Right forelimb (tissue), 1 donor: Measurements from ENCODE around the gene POLR2J3.
"Not testable (repeated sequence)": the region's sequence is repeated elsewhere in the genome, so short reads cannot be mapped to it uniquely, and the experiment has no call there.

Source experiments
- DNase-seq: peaks from one replicate; pipeline ENCODE4 v3.0.0-alpha.2; 2018

Gene POLR2J3

DNA sequence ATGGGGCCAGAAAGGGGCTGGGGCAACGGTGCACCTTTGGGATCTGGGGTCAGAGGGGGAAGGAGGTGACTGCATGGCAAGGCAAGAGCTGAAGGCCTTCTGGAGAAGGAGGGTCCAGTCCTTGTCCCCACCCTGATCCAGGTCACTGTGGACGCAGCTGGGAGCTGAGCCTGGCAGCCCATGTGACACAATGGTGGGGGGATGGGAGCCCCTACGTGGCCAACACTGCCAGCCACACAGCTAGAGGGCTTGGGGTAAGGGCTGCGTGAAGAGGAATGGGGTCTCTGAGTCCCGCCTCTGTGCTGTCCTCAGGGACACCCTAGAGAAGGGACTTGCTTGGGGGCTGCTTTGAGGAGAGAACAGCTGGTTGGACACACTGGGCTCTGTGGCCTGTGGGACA is 9.3 kb upstream of the POLR2J3 start:
- DNase-seq: not testable (repeated sequence)

DNA sequence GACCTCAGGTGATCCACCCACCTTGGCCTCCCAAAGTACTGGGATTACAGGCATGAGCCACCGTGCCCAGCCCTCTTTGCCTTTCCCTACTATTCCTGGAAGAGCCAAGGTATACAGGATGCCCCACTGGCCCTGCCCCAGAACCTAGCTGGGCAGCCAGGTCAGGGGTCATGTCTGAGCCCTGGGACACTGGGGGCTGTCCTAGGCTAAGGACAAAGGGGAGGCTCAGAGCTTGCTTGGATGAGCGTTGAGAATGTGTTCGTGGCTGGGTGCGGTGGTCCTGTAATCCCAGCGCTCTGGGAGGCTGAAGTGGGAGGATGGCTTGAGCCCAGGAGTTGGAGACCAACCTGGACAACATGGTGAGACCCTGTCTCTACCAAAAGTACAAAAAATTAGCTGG is 6.1 kb upstream of the POLR2J3 start:
- not testable (repeated sequence) for DNase-seq

DNA sequence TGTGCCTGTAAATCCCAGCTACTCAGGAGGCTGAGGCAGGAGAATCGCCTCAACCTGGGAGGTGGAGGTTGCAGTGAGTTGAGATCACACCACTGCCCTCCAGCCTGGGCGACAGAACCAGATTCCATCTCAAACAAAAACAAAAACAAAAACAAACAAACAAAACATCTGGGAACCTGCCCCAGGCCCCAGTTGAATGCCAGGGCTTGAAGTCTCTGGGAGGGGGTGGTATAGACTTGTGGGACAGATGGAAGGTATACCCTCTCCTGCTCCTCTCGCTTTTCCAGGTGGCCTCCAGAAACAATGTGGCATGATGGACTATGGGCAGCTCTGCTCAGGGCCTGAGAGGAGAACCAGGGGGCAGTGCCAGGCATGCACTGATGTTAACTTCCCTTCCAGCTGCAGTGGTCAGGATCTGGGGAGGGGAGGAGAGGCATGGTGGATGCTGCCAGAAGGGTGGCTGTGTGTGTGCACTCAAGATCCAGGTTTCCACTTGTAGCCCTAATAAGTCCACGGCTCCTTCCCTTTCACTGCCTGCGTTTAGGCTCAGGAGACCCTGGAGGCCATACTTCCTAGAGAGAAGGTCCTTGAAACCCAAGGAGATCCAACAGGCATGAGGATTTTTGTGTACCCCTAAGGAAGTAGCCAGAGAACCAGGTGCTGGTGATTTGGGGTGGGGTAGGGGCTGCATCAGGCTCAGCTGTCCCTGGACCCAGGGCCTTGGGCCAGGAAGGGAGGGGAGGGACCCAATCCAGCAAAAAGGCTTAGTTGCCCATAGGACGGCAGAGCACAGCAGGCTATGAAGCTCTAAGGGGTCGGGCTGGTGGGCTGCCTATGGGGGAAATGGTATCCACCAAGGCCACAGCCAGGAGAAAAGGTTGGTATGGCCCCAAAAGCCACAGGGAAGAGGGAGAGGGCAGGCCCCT is 5.2 kb upstream of the POLR2J3 start:
- peak; percentile 18 for DNase-seq

DNA sequence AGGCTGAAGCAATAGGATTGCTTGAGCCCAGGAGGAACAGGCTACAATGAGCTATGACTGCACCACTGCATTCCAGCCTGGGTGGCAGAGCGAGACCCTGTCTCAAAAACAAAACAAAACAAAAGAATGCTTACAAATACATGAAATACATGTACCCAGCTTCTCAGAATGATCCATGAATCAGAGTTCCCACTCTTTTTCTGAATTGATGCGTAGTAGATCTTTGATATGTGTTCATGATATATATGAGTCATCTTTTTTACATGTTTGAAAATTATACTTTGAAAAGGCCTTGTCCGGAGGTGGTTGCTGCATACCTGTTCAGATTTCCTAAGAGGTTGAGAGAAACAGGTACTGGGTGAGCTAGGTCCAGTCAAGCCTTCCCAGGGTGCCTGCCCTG is 4.0 kb upstream of the POLR2J3 start:
- not testable (repeated sequence) for DNase-seq

DNA sequence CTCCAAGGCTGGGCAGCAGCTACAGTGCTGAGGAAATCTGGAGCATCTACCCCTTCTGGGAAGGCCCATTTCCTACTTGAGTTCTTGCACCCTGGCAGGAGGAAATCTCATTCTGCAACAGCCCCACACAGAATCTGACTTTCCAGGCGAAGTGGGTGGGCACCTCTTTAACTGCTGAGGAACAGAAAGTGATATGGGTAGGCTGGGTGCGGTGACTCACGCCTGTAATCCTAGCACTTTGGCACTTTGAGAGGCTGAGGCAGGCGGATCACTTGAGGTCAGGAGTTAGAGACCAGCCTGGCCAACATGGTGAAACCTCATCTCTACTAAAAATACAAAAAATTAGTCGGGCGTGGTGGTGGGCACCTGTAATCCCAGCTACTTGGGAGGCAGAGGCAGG is 2.2 kb upstream of the POLR2J3 start:
- DNase-seq: not testable (repeated sequence)

DNA sequence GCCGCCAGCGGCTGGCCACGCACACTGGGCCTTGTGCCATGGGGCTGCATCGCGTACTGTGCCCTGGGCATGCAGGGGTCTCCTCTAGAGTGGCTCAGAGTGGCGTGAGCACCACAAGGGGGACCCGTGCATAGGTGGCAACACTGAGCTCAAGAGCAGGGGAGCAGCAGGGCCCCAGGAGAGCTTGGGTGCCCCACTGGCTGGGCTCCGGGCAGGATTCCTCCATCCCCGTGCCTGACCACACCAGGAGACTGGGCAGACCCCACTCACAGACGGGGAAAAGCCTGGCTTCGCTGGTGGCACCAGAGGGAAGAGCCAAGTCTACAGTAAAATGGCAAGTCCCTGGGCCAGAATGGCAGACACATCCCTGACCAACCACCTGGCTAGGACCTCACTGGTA is 3.8 kb downstream of the POLR2J3 start:
- DNase-seq: peak; percentile 10

DNA sequence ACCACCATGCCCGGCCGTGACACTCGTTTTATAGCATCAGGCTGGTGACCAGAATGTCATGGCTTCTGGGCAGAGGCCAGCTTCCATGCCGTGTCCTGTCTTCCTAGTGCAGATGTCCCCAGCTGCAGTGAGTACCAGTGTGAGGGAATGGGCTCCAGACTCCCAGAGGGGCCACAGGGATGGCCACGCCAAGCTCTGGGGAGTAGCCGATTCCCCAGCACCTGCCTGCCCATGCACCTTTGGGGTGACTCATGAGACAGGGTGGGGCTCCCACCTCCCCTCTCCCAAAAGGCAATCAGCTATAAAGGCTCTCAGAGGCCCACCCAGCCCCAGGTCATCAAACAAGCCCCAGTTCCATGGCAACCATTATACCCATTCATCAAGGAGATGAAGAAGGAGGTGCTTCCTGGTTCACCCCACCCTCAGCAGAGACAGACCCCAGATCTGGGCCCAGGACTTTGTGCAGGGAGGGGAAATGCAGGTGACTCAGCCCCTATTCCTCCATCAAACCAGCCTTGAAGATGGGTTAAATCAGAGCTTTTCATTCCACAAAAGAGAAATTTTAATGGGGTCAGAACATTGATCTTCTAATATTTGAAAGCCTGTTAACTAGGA is 21.5 kb downstream of the POLR2J3 start, which contains the start of gene SPDYE2:
Gene SPDYE2 (plus strand): TSS at position 419 of the 615 bp plus-strand sequence. CDS start 2,030 bp downstream, outside the sequence.
- not testable (repeated sequence) for DNase-seq

DNA sequence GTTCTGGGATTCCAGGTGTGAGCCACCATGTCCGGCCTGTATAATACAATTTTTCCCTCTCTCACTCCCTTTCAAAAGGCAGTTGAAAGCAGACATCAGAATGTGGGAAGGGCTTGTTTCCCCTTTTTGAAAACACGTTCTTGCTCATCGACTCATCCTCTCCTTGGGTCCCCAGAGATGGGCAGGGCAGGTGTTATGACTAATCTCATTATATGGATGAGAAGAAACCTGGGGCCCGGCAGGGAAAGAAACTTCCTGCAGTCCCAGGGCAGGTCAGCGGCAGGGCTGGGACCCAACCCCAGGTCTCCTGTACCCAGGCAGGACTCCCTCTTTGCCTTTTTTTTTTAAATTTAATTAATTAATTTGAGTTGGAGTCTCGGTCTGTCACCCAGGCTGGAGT is 26.0 kb downstream of the POLR2J3 start:
- not testable (repeated sequence) for DNase-seq

DNA sequence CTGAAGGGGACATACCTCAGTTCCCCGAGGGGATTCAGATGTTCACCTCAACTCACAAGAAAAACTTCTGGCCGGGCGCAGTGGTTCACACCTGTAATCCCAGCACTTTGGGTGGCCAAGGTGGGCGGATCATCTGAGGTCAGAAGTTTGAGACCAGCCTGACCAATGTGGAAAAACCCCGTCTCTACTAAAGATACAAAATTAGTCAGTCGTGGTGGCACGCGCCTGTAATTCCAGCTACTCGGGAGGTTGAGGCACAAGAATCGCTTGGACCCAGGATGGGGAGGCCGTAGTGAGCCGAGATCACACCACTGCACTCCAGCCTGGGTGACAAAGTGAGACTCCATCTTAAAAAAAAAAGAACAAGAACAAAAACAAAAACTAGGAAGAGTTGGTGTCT is 27.1 kb downstream of the POLR2J3 start:
- DNase-seq: not testable (repeated sequence)

DNA sequence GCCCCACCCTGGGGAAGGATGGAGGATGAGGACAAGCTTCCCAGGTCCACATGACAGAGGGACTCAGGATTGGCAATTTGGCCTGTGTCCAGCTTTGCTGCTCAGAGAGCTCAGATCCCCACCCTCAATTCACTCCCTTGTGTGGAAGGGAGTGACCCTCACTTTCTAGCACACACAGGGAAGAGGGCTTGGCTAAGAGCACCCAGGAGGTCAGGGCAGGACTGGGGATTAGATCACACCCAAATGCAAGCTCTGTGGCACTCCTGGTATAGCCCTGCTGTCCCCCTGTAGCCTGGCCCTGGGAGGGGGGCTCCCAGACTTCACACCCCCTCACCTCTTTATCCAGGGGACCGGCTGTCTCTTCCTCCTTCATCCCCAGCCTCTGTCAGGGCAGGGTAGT is 28.0 kb downstream of the POLR2J3 start:
- DNase-seq: not testable (repeated sequence)

DNA sequence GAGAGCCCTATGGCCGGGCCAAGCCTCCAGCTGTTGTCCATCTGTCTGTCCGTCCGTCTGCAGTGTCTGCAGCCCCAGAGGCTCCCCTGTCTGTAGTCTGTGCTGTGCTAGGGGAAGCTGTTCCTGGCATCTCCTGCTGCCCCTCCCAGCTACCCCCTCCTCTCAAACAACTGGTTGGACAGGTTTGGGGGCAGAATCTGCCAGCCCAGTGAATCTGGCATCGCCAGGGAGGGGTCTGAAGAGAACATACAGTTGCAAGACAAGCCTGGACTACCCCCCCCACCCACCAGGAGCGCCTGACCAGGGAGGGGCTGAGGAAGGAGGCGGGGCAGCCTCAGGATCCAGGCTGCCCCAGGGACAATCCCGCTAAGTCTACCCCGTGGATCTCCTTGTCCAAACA is 28.8 kb downstream of the POLR2J3 start, which contains the start of gene UPK3BL2:
Gene UPK3BL2 (minus strand): TSS at position 101 of the 400 bp plus-strand sequence. CDS start 60 bp downstream, at position 41.
- not testable (repeated sequence) for DNase-seq

DNA sequence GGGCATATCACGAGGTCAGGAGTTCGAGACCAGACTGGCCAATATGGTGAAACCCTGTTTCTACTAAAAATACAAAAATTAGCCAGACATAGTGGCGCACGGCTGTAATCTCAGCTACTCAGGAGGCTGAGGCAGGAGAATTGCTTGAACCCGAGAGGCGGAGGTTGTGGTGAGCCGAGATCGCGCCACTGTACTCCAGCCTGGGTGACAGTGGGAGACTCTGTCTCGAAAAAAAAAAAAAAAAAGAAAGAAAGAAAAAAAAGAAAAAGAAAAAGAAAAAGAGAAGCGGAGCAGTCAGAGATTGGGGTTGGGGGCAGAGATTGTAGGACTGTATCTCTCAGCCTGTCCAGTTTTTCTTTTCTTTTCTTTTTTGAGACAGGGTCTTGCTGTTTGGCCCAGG is 29.6 kb downstream of the POLR2J3 start:
- DNase-seq: not testable (repeated sequence)

DNA sequence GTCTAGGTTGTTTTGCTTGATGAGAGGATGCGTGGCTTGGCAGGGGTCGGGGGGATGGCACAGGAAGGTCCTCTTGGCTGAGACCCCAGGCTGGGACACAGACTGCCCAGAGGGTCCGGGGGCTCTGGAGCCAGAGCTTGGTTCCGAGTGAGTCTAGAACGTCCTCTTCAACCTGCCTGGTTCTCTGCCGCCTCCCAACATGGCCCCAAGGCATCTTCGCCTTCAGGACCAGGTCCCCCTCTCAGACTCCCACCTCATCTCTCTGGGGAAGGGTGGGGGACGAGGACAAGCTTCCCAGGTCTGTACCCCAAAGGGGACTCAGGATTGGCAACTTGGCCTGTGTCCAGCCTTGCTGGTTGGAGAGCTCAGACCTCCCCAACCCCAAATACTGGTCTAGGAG is 30.3 kb downstream of the POLR2J3 start:
- not testable (repeated sequence) for DNase-seq

DNA sequence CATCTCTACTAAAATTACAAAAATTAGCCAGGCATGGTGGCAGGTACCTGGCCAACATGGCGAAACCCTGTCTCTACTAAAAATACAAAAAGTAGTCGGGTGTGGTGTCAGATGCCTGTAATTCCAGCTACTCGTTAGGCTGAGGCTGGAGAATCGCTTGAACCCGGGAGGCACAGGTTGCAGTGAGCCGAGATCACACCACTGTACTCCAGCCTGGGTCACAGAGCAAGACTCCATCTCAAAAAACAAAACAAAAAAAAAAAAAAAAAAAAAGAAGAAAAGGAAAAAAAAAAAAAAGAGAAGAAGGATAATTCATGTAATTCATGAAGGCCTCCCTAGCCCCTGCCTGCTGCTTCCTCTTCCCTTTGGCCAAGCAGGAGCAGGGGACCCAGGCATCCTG is 31.8 kb downstream of the POLR2J3 start:
- DNase-seq: not testable (repeated sequence)

DNA sequence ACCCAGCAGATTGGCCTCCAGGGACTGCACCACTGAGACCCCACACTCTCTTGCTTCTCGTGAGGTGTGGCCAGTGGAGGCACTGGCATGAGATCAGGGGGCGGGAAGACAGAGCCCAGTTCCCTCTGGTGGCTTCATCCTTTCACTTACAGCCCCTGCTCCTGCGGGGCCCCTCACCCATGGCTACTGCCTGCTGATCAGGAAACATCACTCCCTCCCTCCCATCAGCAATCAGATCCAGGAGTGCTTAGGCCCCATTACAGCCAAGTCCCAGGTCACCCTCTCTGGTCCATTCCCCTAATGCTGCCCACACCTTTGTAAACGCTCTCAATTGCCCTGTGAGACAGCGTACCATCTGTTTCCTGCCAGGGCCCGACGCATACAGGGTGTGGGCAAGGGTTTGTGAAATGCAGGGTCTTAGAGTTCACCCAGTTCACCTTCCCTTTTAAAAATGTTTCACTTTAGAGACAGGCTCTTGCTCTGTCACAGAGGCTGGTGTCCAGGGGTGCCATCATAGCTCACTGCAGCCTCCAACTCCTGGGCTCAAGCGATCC is 37.2 kb downstream of the POLR2J3 start:
- DNase-seq: peak; percentile 16

DNA sequence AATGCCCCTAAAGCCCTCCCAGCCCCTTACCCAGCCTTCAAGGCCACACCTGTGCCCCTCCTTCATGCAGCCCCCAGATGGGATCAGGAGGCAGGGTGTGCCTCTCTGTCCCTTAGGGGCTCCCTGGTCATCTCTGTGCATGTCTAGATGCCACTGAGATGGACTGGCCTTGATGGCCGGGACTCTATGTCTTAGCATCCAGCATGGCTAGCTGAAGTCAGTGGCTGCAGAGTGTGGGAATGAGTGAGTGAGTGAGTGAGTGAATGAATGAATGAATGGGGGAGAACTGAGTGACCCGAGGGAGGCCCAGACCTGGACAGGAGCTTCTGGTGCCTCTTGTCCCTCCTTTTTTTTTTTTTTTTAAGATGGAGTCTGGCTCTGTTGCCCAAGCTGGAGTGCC is 40.3 kb downstream of the POLR2J3 start:
- not testable (repeated sequence) for DNase-seq

DNA sequence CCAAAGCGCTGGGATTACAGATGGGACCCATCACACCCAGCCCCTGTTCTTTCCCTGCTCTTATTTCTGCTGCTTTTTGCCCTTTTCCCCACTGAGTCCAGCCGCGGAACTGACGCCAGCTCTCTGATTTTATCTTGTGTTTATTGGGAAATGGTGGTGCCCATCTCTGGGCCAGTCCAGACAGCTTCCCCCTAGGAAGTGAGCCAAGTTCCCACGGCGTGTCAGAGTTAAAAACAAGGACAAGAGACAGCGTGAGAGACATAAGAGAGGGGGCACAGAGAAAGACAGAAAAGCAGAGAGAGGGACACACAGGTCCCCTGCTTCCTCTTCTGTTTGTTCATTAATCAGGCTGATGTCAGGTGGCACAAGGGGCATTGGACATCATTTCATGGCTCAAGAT is 40.8 kb downstream of the POLR2J3 start:
- DNase-seq: not testable (repeated sequence)

DNA sequence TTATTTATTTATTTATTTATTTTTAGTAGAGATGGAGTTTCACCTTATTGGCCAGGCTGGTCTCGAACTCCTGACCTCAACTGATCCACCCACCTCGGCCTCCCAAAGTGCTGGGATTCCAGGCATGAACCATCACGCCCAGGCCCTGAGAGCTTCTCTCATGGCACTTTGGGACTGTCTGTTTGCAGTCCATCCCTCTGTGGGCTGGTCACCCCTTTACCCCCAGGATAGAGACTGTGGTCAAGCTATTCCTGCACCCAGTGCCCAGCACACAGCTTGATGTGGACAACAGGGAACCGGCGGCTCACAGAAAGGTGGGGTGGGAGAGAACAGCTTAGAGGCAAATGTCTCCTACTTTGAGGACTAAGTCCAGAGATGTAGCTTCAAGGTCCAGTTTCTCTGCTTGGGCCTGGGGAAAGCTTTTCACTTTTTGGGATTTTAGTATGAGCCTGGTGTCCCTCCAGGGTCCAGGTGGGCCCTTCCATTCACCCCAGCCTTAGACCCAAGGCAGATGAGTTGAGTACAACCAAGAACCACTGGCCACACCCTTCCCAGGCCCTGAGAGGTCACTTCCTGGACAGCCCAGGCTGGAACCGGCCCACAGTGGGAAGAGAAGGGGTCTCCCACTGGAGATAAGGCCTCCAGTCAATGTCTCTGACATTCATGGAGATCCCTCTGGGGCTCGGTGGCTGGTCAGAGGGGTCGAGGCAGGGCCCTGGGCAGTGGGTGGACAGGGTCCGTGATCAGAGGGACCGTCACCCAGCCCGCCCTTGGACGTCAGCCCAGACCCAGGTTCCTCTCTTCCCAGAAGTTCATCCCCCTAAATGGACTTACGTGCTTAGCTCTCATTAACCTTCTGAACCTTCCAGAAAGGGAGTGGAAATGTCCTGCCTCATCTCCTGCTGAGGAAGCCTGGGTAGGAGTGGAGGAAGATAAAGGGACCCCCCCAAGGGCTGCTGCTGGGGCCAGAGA is 44.3 kb downstream of the POLR2J3 start:
- DNase-seq: not testable (repeated sequence)

DNA sequence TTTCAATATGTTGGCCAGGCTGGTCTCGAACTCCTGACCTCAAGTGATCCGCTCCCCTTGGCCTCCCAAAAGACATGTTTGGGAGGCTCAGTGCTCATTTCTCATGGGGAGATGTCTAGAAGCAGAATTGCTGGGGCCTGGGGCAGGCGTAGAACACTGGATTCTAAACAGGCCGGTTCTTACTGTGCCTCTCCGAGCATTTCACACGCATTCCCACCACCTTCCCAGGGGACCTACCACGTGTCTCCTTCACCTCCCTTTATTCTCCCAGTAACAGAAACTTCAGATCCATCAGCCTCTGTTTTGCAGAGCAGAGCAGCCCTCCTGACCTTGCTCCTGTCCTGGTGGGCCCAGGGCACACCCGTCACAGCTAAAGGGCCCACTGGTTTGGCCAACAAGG is 45.2 kb downstream of the POLR2J3 start:
- not testable (repeated sequence) for DNase-seq

DNA sequence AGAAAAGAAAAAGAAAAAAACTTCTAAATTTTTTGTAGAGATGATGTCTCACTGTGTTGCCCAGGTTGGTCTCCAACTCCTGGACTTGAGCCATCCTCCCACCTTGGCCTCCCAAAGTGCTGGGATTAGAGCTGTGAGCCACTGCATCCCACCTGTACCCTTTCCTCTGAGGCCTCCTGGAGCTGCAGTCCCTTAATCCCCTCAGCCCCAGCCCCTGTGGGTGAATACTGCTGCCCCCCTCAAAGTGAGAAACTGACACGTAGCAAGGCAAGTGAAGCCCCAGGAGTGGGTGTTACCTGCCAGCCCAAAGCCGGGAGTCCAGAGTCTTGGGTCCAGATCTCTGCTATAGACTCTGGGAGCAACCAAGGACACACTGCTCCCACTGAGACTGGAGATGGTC is 47.6 kb downstream of the POLR2J3 start:
- not testable (repeated sequence) for DNase-seq

DNA sequence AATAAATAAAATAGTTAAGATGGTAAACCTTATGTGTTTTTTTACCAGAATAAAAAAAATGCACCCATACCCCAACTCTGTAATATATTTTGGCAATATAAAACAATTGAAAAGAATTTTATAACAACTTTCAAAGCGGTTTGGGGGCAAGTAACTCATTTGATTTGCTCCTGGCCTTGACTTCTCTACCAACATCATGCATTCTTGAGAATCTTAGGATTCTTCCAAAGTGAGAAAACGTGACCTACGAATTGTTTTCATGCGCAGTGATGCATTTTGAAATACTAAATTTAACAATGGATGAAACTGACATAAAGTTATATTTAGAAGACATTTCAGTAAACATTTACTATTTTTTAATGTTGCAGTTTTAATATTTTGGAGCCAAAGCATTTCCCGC is 51.6 kb downstream of the POLR2J3 start:
- DNase-seq: not testable (repeated sequence)

DNA sequence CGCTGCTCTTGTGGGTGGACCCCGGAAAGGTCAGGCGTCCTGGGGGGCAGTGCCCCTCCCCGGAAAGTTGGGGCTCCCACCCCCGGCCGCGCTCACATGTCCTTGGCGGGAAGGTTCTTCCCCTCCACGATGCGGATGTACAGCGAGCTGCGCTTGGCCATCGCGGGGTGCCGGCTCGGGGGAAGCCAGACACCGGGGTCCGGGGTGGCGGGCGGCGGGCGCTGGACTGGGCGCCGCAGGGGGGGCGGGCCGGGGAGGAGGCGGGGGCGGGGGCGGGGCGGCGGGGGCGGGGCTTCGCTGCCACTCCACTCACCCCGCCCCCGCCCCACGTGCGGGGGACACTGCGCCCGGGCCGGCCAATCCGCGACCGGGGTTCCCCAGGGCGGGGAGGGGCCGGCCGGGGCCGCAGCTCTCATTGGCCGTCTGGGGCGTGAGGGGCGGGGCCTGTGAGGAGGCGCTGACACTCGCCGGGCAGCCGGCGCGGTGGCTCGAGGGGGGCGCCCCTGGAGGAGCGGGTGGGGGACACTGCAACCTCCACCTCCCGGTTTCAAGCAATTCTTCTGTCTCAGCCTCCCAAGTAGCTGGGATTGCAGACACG is 54.7 kb downstream of the POLR2J3 start, which contains the start of gene RASA4B:
Gene RASA4B (minus strand): TSS at position 228 of the 598 bp plus-strand sequence. CDS start 67 bp downstream, at position 161.
- peak; percentile 45 for DNase-seq
